K562 (cell line): ENCODE results near the gene CLCA1. TPM values are rescaled to one million over a fixed set of nuclear protein-coding genes. Genes with fewer than 3 reads are reported as not detected.

Experiments
- ATF3 ChIP-seq, 2 experiments: fragments of 450-650 bp in 1 of 2; sonication (generic) in 1 of 2; formaldehyde crosslinking in 1 of 2; IDR thresholded peaks in 1 of 2; conservative IDR thresholded peaks in 1 of 2; 2 replicates each; pipeline versions ENCODE4 v1.6.1 to v1.8.1; 2016 to 2023; ENCODE audit warnings: mild to moderate bottlenecking in 2 of 2, moderate library complexity in 2 of 2, inconsistent platforms in 1 of 2, missing genetic modification reagents in 1 of 2
- CBX3 ChIP-seq, 2 experiments: IDR thresholded peaks; 1 replicate in 1 of 2; 2 replicates in 1 of 2; pipeline ENCODE4 v1.6.1; 2012; ENCODE audit warnings: inconsistent platforms in 2 of 2, low read length in 2 of 2, borderline replicate concordance in 1 of 2, control low read depth in 1 of 2
- IRF9 ChIP-seq: fragments of 450-650 bp; IDR thresholded peaks from 2 replicates; pipeline ENCODE4 v1.6.1; 2016; ENCODE audit warnings: missing biosample characterization, missing genetic modification characterization
- KAT8 ChIP-seq: fragments of 450-650 bp; IDR thresholded peaks from 2 replicates; pipeline ENCODE4 v1.6.1; 2016; ENCODE audit warnings: low read depth, mild to moderate bottlenecking
- PCBP2 ChIP-seq: fragments of 200-400 bp; formaldehyde crosslinking; IDR thresholded peaks from 2 replicates; pipeline ENCODE4 v1.6.1; 2018; ENCODE audit warnings: low read length, low read depth, mild to moderate bottlenecking, moderate library complexity; ENCODE audit not compliant: poor library complexity, severe bottlenecking
- POLR2H ChIP-seq: IDR thresholded peaks from 2 replicates; pipeline ENCODE4 v1.6.1; 2016; ENCODE audit warnings: missing genetic modification characterization, low read depth, mild to moderate bottlenecking, control low read depth, missing compliant biosample characterization, moderate library complexity
- RFX5 ChIP-seq: IDR thresholded peaks from 2 replicates; pipeline ENCODE4 v1.6.1; 2011; ENCODE audit warnings: low read depth, mild to moderate bottlenecking, improper control_type of control experiment, low read length
- RUNX1 ChIP-seq: sonication (generic); IDR thresholded peaks from 2 replicates; pipeline ENCODE4 v1.6.1; 2016; ENCODE audit warnings: antibody characterized with exemption, low read depth
- SRF ChIP-seq, 2 experiments: fragments of 250-450, 450-650 bp in 1 of 2; sonication (Bioruptor Pico) in 1 of 2; sonication (generic) in 1 of 2; formaldehyde crosslinking; IDR thresholded peaks; 2 replicates each; pipeline versions ENCODE4 v1.5.0 to v1.5.1; 2020 to 2022; ENCODE audit warnings: mild to moderate bottlenecking in 1 of 2, missing genetic modification reagents in 1 of 2
- XRCC4 ChIP-seq: IDR thresholded peaks from one replicate; pipeline ENCODE4 v1.6.1; 2011; ENCODE audit not compliant: insufficient read depth, insufficient read length; ENCODE audit errors: extremely low read depth
- ZNF12 ChIP-seq: sonication (generic); formaldehyde crosslinking; IDR thresholded peaks from 2 replicates; pipeline ENCODE4 v1.4.0; 2020; ENCODE audit warnings: mild to moderate bottlenecking, missing genetic modification reagents
- ZNF224 ChIP-seq: sonication (generic); formaldehyde crosslinking; IDR thresholded peaks from 2 replicates; pipeline ENCODE4 v1.8.0; 2022; ENCODE audit warnings: mild to moderate bottlenecking, missing genetic modification reagents
- ZNF407 ChIP-seq: fragments of 450-650 bp; IDR thresholded peaks from 2 replicates; pipeline ENCODE4 v1.6.1; 2016; ENCODE audit warnings: low read depth
- ZNF699 ChIP-seq: fragments of 250-450 bp; sonication (Bioruptor Pico); IDR thresholded peaks from 2 replicates; pipeline ENCODE4 v1.8.0; 2021; ENCODE audit warnings: mild to moderate bottlenecking, moderate library complexity; ENCODE audit not compliant: insufficient replicate concordance
- polyA plus RNA-seq, 8 experiments: library from polyadenylated mRNA; depleted of rRNA in 4 of 8; stranded (reverse) in 5 of 8; unstranded in 3 of 8; fragments of >200 nt; fragmentation: Nextera tagmentation in 2 of 8; fragmentation: Illumina TruSeq in 1 of 8; extraction: Ambion mirVana in 2 of 8; extraction: Trizol in 1 of 8; gene quantifications; 2 replicates each; pipeline versions ENCODE4 v1.2.1 to v1.2.3, GENCODE V29; 2011 to 2014; ENCODE audit warnings: inconsistent platforms in 1 of 8, missing spikeins in 1 of 8
- total RNA-seq, 7 experiments: library from RNA; depleted of rRNA in 6 of 7; stranded (reverse); fragments of >200 nt in 6 of 7; fragmentation: Illumina TruSeq in 2 of 7; extraction: Trizol in 2 of 7; gene quantifications; 2 replicates each; pipeline versions ENCODE4 v1.2.1 to v1.2.3, GENCODE V29; 2011 to 2021; ENCODE audit warnings: low replicate concordance in 1 of 7

The CLCA1 gene
- total and polyA plus RNA-seq, 9 of the 15 experiments (the other 6 are each of a cell fraction or from before 2014, with no cell fraction given), result 0.03 to 0.08 (median 0.04) TPM; not detected in 6

GRCh38 chr1:86499987-86500593 is 31.4 kb downstream of the CLCA1 start (continued):
- TF ChIP-seq IRF9 (tag) (no peak), ZNF224 (CRISPR knock-in tag) (no peak), XRCC4 (no peak), POLR2H (tag) (no peak), ZNF12 (CRISPR knock-in tag) (no peak), ZNF699 (CRISPR knock-in tag) (no peak), RFX5 (no peak), ZNF407 (no peak), KAT8 (no peak), ATF3 (IDR thresholded peaks at IDR 0.05) (no peak), ATF3 (CRISPR knock-in tag; conservative IDR thresholded peaks at IDR 0.05) (no peak), PCBP2 (no peak), SRF (CRISPR knock-in tag; IDR thresholded peaks at IDR 0.05) (no peak), RUNX1 (no peak), CBX3 (IDR thresholded peaks at IDR 0.05; ENCODE audit: borderline replicate concordance in 1 of 2, low read length in 2 of 2) (peak in 1 of 2 experiments; percentile 75; a peak in 1 of 3 replicates)
